Inferior parietal cortex (tissue), 1 donor: ENCODE measurements around the gene KCNAB2.
"Not testable (repeated sequence)": the region's sequence is repeated elsewhere in the genome, so short reads cannot be mapped to it uniquely, and the experiment has no call there.

Source experiments
- DNase-seq: peaks from one replicate; pipeline ENCODE4 v3.0.0-alpha.2; 2016; ENCODE audit errors: extremely low spot score

KCNAB2 gene

GRCh38 chr1:6054596-6054995, 8.9 kb downstream of the KCNAB2 start:
- no peak for DNase-seq

DNA sequence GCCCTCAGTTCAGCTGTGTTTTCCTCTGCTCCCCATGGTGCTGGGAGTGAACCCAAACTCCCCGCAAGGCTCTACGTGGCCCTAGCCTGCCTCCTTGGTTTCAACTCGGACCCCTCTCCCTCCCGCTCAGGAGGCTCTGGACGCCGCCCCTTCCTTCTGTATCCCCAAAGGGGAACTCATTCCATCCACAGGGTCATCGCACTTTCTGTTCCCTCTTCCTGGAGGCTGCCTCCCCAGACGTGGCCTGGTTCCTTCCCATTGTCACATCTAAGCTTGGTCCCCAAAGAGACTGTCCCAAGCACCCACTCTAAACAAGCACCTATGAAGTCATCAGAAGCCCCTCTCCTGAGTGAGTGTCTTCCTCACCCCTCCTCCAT, 10.9 kb downstream of the KCNAB2 start:
- DNase-seq = no peak

- no peak for DNase-seq
Measured at GRCh38 chr1:6057170-6057845, 11.6 kb downstream of the KCNAB2 start.

DNA sequence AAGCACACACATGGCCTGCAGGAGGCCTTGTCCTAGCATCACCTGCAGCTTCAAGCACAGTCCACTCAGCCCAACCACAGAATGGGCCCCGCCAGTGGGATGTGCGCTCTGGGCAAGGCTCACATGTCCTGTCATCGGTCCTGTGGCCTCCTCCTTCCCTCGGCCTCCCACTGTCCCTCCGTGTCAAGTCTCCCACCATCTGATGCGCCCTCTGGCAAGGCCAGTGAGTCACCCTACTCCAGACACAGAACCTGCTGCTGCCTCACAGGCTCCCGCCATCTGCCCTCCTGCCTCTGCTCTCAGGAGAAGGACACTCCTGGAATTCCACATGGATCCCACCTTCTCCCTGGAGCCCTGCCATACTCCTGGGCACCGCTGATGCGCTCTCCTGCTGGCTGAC, 14.2 kb downstream of the KCNAB2 start:
- DNase-seq = no peak

DNA sequence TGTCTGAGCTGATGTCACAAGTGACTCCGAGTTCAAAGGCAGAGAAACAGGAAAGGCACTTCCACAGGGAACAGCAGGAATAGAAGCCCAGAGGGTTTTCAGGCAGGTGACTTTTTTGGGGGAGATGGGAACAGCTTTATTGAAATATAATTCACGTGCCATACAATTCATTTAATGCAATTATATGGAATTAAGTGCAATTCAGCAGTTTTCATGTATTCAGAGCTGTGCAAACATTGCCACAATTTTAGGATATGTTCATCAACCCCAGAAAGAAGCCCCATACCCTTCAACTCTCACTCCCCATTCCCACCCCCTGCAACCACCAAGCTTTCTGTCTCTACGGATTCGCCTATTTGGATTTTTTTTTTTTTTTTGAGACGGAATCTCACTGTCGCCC, 17.0 kb downstream of the KCNAB2 start:
- no peak for DNase-seq

GRCh38 chr1:6063532-6064053, 17.9 kb downstream of the KCNAB2 start:
- DNase-seq = not testable (repeated sequence)

GRCh38 chr1:6065093-6065858, 19.6 kb downstream of the KCNAB2 start:
- no peak for DNase-seq

DNA sequence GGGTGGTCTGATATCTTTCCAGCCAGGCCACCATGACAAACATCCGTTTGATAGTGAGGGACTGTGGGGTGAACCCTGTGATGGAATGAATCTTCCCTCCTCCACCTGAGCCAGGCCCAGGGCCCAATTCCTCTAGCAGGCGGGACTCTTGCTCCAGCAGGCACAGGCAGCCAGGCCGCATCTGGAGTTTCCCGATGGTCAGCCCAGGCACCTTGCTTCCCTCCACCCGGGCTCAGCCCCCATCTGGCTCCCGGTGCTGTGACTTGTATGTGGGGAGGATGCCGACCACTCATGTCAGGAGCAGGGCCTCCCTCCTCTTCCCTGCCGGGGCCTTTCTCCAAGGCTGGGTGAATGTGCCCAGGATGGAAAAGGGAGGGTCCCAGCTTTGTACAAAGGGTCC, 21.0 kb downstream of the KCNAB2 start:
- no peak for DNase-seq

DNA sequence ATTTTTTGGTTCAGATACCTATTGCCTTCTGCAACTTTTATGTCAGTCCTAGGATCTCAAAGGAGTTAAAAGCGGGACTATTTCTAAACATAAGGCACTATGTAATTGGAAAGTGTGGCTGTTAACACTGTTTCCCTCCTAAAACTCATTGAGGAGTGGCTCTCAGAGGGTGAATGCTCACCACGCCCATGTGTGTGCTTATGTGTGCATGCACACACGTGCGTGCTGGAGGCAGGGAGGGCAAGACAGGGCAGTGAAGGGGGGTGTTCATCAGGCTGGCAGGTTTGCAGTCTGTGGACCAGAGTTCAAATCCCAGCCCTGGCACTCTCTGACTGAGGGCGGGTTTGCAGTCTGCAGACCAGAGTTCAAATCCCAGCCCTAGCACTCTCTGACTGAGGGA, 22.4 kb downstream of the KCNAB2 start:
- DNase-seq = no peak

GRCh38 chr1:6068932-6069331, 23.2 kb downstream of the KCNAB2 start:
- no peak for DNase-seq

DNA sequence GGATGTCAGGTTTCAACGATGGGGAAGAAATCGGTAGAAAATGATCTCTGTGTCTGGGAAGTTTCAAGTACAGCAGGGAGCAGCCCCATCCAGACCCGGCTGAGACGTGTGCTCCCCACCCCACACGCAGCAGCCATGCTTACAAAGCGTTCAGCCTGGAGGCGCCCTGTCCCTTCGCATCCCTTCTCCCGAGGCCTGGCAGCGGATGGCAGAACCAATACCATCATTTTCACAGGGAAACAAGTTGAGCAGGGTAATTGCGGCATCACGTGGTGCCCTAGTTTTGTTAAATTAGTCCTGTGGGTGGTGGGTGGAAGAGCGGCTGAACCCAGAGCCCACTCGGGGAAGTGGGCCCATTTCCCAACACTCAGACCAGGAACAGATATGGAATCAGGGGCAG, 23.9 kb downstream of the KCNAB2 start:
- no peak for DNase-seq

DNA sequence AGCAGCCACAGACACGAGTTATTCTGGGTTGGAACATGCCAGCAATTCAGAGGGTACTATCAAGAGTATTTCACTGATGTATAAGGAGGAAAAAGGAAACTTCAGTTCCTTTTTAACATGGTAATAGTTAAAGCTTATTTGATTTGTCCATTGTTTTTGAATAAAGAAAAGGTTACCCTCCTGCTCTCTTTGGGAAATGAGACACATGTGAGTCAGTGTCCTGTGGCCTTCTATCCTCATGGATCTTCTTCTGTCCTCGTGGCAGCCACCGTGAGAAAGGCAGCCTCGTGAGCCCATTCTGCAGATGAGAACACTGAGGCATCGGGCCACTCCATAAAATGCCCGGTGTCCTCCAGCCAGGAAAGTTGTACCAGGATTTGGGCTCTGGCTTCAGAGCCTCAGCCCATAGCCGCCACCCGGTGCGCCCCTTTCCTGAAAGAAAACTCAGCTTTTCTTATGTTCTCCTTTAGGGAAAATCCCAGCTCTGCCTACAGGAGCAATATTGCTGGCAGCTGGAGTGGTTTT, 24.8 kb downstream of the KCNAB2 start:
- DNase-seq = no peak

- no peak for DNase-seq
Measured at GRCh38 chr1:6071219-6071618, 25.5 kb downstream of the KCNAB2 start.

- DNase-seq = no peak
Measured at GRCh38 chr1:6072774-6073479, 27.2 kb downstream of the KCNAB2 start.

DNA sequence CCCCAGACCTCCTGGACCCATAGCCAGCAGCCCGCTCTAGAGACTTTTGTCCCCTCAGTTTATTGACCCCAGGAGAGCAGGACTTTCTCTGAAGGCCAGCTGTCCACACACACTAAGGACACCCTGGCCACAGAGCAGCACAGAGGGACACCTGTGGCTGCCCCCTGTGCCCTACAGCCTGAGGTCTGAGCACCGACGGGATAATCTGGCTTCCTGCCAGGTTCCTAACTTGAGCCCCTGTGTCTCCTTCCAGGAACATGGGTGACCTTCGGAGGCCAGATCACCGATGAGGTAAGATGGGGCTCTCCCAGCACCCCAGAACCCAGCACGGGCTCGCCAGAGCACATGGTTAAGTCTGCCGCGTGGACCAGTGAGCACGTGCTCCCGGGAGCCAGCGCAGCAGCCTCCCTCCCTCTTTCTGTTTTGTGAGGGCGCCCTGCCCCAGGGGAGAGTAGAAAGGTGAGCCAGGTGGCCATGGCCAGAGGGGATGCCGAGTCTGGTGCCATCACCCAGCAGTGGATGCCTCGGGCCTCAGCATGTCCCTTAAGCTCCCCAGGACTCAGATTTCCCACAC, 27.9 kb downstream of the KCNAB2 start:
- DNase-seq = no peak

DNA sequence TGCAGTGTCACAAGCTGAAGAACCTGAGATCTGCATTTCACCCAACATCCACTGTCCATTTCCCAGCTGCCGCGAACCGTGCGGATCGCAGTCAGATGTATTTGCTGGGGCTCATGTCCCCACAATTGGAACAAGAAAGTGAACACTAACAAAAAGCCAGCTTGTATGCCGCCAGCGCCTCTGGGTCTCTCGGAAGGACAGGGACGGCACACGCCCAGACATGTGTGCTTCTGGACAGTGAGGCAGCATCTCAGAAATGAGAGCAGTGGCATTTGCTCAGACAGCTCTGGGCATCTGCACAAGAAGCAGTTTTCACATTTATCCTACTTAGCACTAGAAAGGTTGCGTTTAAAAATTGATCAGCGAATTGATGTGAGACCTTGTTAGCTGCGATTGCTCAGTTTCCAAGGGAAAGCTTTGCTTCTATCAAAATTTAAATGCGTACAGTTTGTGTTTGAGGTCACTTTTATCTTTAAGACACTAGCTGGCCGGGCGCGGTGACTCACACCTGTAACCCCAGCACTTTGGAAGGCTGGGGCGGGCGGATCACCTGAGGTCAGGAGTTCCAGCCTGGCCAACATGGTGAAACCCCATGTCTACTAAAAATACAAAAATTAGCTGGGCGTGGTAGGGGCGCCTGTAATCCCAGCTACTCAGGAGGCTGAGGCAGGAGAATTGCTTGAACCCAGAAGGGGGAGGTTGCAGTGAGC, 28.7 kb downstream of the KCNAB2 start:
- DNase-seq = no peak

DNA sequence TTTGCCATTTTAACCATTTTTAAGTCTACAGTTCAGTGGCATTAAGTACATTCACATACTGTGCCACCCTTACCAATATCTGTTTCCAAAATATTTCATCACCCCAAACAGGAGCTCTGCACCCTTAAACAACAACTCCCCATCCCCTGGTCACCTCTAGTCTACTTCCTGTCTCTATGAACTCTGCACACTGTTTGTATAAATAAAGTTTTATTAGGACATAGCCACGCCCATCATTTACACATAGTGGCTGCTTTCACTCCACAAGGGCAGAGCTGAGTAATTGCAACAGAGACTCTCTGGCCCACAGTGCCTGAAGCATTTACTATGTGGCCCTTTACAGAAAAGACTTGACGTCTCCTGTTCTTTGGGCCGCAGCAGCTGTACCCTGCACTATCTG, 30.1 kb downstream of the KCNAB2 start:
- no peak for DNase-seq

DNA sequence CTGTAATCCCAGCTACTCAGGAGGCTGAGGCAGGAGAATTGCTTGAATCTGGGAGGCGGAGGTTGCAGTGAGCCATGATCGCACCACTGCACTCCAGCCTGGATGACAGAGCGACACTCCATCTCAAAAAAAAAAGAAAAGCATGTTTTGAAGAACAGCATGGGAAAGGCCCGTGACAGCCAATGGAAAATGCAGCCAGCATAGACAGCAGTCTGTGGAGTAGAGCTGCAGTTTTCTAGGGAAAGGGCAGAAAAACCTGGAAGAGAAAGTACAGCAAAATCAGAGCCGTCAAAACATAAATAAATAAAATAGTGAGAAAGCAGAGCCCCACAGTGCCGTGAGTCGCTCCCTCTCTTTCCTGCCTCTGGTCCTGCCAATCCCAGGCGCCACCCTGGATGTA, 31.4 kb downstream of the KCNAB2 start:
- not testable (repeated sequence) for DNase-seq

DNA sequence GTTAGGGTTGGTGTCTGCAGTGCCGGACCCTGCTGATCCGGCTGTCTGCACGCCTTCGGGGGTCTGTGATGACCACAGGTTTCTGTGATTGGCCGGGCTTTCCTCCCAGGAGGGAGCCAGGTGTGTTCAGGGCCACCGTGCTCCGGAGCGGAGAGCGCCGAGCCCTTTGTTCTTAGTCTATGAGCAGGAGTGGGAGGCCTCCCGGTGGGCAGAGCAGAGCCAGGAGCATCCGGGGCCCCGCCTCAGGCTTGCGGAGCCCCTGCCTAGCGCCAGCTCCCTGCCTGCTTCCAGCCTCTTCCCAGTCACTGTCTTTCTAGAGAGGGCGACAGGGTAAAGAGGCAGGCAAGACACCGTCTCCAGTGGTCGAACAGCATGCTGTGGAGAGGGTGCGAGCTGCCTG, 31.8 kb downstream of the KCNAB2 start:
- no peak for DNase-seq

DNA sequence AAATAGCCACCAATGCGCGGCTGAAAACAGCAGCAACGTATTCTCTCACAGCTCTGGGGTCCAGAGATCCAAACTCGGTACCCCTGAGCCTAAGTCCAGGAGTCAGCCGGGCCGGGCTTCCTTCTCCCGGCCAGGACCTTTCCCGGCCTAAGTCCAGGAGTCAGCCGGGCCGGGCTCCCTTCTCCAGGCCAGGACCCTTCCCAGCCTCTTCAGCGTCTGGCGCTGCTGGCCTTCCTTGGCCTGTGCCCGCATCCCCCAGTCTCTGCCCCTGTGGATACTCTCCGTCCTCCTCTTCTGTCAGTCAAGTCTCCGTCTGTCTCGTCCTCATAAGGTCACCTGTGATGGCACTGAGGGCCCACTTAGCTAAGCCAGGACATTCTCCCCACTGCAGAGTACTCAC, 32.2 kb downstream of the KCNAB2 start:
- DNase-seq = no peak

DNA sequence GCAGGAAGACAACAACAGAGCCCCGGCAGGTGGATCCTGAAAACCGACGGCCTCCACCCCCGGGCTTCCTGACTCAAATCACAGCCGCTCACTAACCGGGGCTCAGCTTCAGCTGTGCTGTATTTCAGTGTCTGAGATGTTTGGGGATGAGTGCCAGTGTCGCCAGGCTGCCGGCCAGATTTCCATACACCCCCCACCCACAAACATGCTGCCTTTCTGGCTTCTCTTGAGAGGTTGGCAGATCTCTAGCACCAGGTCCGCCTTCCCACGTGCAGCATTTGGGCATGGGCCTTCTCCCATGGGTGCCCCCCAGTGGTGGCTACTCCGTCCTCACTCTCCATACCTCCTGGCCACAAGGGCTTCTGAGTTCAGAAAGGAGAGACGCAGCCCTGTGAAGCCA, 34.8 kb downstream of the KCNAB2 start:
- no peak for DNase-seq
